GM15510 (cell line): ENCODE results near the gene GRPR.

Experiments used
- POLR2A ChIP-seq: IDR thresholded peaks from 3 replicates; pipeline ENCODE4 v1.6.1; 2011; ENCODE audit warnings: borderline replicate concordance; ENCODE audit not compliant: insufficient read length; ENCODE audit errors: extremely low read depth

GRPR gene

GRCh38 chrX:16123222-16123786 is at the start of gene GRPR:
TSS of gene GRPR (plus strand) at chrX:16123565. CDS start at chrX:16123954, 389 bp downstream.
- no peak for TF ChIP-seq POLR2A

- no peak for TF ChIP-seq POLR2A
Observed at GRCh38 chrX:16075087-16075486, 48.3 kb upstream of the GRPR start.

- no peak for TF ChIP-seq POLR2A
Observed at GRCh38 chrX:16076834-16077233, 46.5 kb upstream of the GRPR start.

GRCh38 chrX:16077811-16078210 is 45.6 kb upstream of the GRPR start:
- TF ChIP-seq POLR2A = no peak

DNA sequence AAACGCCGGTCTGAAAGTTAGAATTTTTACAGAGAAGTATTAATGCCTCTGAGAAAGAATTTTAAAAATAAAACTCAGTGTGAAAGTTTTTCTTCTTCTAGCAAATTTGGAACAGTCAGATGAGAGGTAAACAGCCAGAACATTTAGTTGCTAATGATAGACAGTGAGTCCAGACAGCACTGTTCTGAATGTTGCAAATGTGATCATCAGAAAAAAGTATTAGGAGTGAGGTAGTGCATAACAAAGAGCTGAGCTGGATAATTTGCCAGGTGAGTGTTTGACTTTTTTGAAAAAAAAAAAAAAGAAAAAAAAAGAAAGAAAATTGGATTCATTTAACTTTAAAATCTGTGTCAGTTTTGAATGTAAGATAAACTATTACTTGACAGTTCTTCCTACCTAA is 42.0 kb upstream of the GRPR start:
- TF ChIP-seq POLR2A = no peak

- TF ChIP-seq POLR2A = no peak
Observed at GRCh38 chrX:16082470-16083085, 40.8 kb upstream of the GRPR start.

DNA sequence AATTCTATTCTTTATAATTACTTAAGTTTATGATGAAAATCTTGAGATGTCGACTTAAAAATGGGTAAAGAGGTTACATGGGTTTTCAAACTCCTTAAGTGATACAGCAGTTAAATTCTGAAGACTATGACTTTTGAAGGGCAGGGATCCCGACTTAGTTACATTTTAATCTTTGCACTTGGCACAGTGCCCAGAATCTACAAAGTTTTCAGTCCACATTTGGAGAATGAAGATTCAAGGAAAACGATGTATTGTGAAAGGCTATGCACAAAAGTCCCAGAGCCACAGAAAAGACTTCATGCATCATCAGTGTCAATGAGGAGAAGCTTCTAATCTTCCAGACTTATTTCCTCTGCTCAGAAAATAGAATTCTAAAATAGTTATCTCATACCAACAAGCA is 36.3 kb upstream of the GRPR start:
- no peak for TF ChIP-seq POLR2A

DNA sequence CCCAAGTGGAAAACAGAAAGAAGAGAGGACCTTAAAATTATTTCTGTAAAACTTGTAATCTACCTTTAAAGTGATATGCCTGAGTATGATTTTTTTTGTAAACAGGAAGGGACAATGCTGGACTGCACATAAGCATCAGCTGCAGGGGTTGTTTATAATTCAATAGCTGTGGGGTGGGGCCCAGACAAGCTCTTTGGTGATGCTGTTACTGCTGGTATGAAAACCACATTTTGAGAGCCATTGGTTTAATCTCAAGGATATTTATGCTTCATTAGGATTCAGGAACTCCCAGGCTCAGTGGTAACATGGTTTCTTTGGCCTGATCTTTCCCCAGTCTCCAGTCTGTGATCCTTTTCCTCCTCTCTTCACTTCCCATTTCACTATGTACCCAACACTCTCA is 34.3 kb upstream of the GRPR start:
- no peak for TF ChIP-seq POLR2A

- TF ChIP-seq POLR2A = no peak
Observed at GRCh38 chrX:16096141-16096540, 27.2 kb upstream of the GRPR start.

DNA sequence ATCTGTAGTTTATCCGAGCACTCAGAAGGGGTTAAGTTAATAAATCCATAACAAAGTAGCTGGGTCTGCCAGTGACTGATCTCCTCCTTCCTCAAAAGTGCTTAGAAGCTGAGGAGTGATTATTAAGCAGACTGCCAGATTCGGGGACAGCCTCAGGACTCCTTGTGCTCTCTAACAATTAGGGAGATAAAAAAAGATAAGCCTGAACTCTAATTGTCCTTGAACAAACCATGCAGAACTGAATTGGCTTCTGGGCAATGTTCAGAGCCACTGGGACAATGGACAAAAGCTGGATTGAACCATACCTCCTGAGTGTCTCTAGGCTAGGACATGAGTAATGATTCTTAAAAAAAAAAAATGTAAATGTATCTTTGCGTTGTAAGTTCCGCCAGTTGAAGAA is 22.7 kb upstream of the GRPR start:
- no peak for TF ChIP-seq POLR2A

GRCh38 chrX:16101581-16101980 is 21.8 kb upstream of the GRPR start:
- TF ChIP-seq POLR2A = no peak

DNA sequence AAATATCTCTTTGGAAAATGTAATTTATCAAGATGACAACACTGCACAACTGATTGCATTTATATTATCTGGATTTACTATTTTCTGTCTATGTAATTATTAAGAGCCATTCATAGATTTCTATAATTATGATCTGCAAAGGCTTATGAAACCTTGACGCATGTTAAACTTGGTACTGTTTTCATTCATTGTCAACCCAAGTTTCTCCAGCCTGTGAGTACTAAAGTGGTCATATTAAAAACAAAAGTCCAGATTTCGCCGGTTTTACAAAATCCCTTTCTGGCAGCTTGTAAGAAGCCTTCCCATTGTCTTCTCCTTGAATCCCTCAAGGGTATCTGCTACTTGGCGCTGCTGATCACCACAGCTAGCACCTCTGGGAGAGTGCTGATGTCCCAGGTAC is 19.7 kb upstream of the GRPR start:
- TF ChIP-seq POLR2A = no peak

- TF ChIP-seq POLR2A = no peak
Observed at GRCh38 chrX:16112428-16112827, 10.9 kb upstream of the GRPR start.

DNA sequence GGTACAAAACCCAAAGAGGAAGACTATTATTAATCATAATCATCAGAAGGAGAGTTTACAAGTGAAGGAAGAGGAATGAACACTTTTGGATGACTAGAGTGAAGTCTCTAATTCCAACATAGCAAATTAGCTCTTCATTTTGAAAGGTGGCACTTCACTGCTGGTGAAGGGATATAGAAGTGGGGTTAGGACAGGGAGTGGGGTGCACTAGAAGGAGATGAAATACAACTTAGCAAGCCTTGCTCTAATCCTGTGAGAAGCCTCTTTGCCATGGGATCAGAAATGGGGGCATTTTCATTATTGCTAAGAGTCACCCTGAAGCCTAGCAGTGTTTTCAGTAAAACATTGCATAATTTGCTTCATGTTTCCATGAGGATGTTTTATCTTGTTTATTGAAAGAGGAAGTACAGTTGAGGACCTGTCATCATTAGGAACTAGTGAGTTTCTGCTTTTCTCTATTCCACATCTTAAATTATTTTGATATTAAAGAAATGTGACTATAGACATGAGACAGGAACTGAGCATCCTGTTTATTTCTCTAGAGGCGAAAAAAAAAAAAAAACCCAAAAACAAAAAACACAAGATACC is 9.3 kb upstream of the GRPR start:
- no peak for TF ChIP-seq POLR2A

GRCh38 chrX:16114611-16115010 is 8.8 kb upstream of the GRPR start:
- no peak for TF ChIP-seq POLR2A

DNA sequence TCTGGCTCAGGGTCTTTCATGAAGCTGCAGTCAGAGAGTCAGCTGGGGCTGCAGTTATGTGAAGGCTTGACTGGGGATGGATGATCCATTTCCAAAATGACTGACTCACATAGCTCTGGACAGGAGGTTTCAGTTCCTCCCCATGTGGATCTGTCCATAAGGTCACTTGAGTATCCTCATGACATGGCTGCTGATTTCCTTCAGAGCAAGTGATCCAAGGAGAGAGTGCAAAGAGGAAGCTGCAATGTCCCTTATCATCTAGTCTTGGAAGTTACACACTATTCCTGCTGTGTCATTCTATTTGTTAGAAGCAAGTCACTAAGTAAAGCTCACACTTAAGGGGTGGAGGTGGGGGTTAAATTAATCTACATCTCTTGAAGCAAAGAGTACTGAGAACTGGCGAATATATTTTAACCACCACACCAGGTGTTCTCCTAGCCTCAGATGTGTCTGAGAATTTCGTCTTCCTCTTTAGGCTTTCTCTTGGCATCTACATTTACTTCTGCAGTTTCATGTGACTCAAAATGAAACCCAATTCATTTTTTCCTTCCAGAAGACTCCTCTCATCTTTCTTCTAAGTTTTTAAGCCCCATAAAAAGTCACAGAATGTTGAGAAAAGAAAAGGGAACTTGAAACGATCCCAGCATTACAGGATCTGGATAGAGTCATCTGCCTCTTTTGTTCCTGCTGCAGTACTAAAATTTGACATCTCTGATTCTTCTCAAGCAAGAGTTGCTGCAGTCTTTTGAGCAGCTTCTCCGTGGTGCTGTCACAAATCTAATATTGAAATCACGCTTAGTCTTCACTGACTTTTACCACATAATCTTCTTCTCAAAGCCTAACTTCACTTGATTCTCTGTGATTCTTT is 3.8 kb upstream of the GRPR start:
- no peak for TF ChIP-seq POLR2A

DNA sequence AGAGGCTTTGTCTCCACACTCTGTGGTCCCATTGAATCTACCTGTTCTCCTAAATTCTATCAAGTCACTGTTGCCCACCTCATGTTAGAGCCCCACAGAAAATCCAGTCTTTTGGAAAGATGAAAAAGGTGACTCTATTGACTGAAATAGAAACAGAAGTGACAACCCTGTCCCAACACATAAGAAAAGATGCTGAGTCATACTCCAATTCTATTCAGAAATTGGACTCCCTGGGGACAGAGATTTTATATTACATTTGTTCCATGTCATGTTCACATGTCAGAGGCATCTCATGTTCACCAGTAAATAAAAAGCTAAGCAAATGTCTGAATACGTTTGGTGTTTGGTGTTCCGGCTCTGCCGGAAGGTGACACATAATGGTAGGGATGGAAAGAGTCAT is 2.9 kb upstream of the GRPR start:
- no peak for TF ChIP-seq POLR2A

DNA sequence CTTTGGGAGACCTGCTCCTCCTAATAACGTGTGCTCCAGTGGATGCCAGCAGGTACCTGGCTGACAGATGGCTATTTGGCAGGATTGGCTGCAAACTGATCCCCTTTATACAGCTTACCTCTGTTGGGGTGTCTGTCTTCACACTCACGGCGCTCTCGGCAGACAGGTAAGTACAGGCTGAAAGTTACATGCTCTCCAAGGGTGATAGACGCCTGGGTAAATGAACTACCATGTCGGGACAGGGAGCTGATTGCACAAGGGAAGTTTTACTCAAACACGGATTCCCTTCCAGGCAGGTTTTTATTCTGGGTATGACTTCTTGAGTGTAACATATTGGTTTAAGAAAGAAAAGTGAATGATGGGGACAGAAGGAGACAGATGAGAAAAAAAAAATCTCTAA is 836 bp downstream of the GRPR start:
- TF ChIP-seq POLR2A = no peak
